ENCODE results near the gene TTLL7. TPM values are rescaled to one million over a fixed set of nuclear protein-coding genes. Genes with fewer than 3 reads are reported as not detected.

TTLL7 gene
- total RNA-seq, 4 donors from 2014 or later, result 5.8 to 7.7 (median 7.2) TPM

GRCh38 chr1:83996621-83997020 is 2.3 kb downstream of the TTLL7 start:
- no peak for TF ChIP-seq CTCF (IDR thresholded peaks at IDR 0.05; ENCODE audit: low read depth)

GRCh38 chr1:83996191-83996590 is 2.7 kb downstream of the TTLL7 start:
- TF ChIP-seq CTCF (IDR thresholded peaks at IDR 0.05; ENCODE audit: low read depth), result no peak

GRCh38 chr1:83995649-83996048 is 3.3 kb downstream of the TTLL7 start:
- no peak for TF ChIP-seq CTCF (IDR thresholded peaks at IDR 0.05; ENCODE audit: low read depth)

GRCh38 chr1:83994111-83994510 is 4.8 kb downstream of the TTLL7 start:
- no peak for TF ChIP-seq CTCF (IDR thresholded peaks at IDR 0.05; ENCODE audit: low read depth)

- no peak for TF ChIP-seq CTCF (IDR thresholded peaks at IDR 0.05; ENCODE audit: low read depth)
These were observed 8.2 kb downstream of the TTLL7 start for GRCh38 chr1:83990734-83991133.

GRCh38 chr1:83985048-83985447 is 13.9 kb downstream of the TTLL7 start:
- TF ChIP-seq CTCF (IDR thresholded peaks at IDR 0.05; ENCODE audit: low read depth), result no peak

GRCh38 chr1:83978056-83978455 is 20.9 kb downstream of the TTLL7 start:
- no peak for TF ChIP-seq CTCF (IDR thresholded peaks at IDR 0.05; ENCODE audit: low read depth)
